ENCODE data around the gene KIAA1755.

The KIAA1755 gene

DNA sequence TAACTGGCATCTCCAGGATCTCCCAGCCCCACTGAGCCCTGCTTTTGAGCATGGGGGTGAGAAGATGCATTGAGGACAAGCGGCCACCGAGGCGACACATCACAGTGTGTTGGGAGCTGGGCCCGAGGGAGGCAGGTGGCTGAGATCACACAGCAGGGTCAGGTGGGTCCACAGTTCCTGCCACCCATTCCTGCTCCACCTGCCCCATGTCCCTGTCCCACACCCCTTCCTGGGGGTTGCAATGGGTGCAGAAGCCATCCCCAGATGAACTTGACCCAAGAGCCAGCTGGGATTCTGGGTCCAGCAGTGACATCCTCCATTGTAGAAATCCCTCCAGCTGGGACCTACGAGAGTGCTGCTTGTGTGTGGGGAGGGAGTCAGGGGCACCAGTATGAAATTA is 96.5 kb downstream of the KIAA1755 start:
- no peak overlapping the region for H3K27ac ChIP-seq
- TF ChIP-seq, protein P1, sequence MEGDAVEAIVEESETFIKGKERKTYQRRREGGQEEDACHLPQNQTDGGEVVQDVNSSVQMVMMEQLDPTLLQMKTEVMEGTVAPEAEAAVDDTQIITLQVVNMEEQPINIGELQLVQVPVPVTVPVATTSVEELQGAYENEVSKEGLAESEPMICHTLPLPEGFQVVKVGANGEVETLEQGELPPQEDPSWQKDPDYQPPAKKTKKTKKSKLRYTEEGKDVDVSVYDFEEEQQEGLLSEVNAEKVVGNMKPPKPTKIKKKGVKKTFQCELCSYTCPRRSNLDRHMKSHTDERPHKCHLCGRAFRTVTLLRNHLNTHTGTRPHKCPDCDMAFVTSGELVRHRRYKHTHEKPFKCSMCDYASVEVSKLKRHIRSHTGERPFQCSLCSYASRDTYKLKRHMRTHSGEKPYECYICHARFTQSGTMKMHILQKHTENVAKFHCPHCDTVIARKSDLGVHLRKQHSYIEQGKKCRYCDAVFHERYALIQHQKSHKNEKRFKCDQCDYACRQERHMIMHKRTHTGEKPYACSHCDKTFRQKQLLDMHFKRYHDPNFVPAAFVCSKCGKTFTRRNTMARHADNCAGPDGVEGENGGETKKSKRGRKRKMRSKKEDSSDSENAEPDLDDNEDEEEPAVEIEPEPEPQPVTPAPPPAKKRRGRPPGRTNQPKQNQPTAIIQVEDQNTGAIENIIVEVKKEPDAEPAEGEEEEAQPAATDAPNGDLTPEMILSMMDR (IDR thresholded peaks at IDR 0.05) = no peak
- TF ChIP-seq ZFX (IDR thresholded peaks at IDR 0.05; ENCODE audit: borderline replicate concordance) = no peak

GRCh38 chr20:38162878-38163875 is 97.4 kb downstream of the KIAA1755 start:
- no peak overlapping the region for H3K27ac ChIP-seq
- no peak for TF ChIP-seq ZFX (IDR thresholded peaks at IDR 0.05; ENCODE audit: borderline replicate concordance)
- TF ChIP-seq, protein P1 (IDR thresholded peaks at IDR 0.05) = no peak

GRCh38 chr20:38162149-38162548 is 98.4 kb downstream of the KIAA1755 start:
- no peak overlapping the region for H3K27ac ChIP-seq
- TF ChIP-seq, protein P1 (IDR thresholded peaks at IDR 0.05) = no peak
- TF ChIP-seq ZFX (IDR thresholded peaks at IDR 0.05; ENCODE audit: borderline replicate concordance) = no peak

GRCh38 chr20:38161412-38161774 is 99.1 kb downstream of the KIAA1755 start:
- no peak overlapping the region for H3K27ac ChIP-seq
- TF ChIP-seq ZFX (IDR thresholded peaks at IDR 0.05; ENCODE audit: borderline replicate concordance) = no peak
- TF ChIP-seq, protein P1 (IDR thresholded peaks at IDR 0.05) = no peak
